CD4-positive, alpha-beta T cell treated with Interleukin-6 for 4 hours (primary cell): ENCODE results near the gene BAZ1B.
"Not testable (repeated sequence)": the region's sequence is repeated elsewhere in the genome, so short reads cannot be mapped to it uniquely, and the experiment has no call there.

Source experiments
- DNase-seq: peaks from one replicate; pipeline ENCODE4 v3.0.0-alpha.2; 2020; ENCODE audit warnings: mixed read lengths

BAZ1B gene

DNA sequence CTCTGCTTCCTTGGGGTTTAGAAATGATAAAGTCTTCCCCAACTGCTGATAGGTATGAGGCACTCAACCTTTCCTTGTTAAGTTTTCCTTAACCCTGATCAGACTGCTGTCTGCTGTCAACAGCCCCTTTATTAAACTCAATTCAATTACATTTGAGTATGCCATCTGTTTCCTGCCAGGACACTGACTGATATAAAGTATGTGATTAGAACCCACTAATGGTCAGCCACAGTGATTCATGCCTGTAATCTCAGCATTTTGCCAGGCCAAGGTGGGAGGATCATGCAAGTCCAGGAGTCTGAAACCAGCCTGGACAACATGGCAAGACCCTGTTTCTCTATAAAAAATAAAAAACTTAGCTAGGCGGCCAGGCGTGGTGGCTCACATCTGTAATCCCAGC lies 18.1 kb downstream of the BAZ1B start:
- DNase-seq = no peak

- DNase-seq = no peak
Measured at GRCh38 chr7:73503229-73503628, 18.9 kb downstream of the BAZ1B start.

DNA sequence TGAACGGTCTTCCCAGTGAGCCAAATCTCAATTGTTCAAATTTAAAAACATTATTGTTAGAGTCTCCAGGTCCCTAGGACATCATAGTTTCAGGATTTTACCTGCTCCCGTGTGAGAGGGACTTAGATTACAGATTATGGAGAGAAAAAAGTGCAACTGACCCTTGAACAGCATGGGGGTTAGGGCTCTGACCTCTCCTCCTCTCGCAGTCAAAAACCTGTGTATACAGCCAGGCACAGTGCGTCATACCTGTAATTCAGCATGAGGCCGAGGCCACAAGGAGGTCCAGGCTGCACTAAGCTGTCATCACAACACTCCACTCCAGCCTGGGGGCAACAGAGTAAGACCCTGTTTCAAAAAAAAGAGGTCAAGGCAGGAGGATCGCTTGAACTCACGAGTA lies 25.5 kb downstream of the BAZ1B start:
- no peak for DNase-seq

GRCh38 chr7:73495507-73495906 lies 26.6 kb downstream of the BAZ1B start:
- DNase-seq = not testable (repeated sequence)

DNA sequence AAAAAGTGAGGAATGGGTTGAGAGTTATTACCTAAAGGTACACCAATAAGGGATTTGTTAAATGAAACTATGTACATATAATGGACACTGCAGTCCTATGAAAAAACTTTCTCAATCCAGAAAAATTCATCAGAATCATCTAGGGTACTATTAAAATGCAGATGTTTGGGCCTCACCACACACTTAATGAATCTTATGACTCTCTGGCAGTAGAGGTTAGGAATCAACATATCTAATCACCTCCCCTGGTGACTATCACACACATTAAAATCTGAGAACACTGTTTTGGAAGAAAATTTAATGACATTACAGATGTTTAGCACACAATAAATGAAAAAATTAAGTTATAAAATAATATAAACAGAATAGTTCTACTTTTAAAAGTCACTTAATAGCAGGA lies 32.1 kb downstream of the BAZ1B start:
- DNase-seq = no peak

DNA sequence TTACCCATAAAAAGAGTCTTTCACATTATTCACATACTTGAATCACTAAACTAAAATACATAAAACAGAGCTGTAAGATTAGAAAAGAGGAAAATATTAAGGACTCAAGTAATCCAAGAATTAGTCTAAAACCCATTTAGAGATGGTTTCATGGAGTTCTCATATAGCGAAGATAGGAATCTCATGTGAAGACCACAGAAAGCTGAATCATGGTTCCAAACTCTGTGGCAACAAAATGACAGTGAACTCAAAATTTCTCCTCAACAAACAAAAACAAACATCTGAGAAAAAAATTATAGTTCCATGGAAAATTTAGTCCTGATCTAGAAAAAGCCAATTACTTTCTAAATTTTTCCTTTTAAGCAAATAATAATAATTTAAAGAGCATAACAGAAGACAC lies 34.6 kb downstream of the BAZ1B start:
- no peak for DNase-seq

- DNase-seq = no peak
Measured at GRCh38 chr7:73483171-73483570, 38.9 kb downstream of the BAZ1B start.

- no peak for DNase-seq
Measured at GRCh38 chr7:73482746-73483145, 39.3 kb downstream of the BAZ1B start.

- DNase-seq = not testable (repeated sequence)
Measured at GRCh38 chr7:73481521-73481920, 40.6 kb downstream of the BAZ1B start.

GRCh38 chr7:73478549-73478948 lies 43.5 kb downstream of the BAZ1B start:
- DNase-seq = no peak

DNA sequence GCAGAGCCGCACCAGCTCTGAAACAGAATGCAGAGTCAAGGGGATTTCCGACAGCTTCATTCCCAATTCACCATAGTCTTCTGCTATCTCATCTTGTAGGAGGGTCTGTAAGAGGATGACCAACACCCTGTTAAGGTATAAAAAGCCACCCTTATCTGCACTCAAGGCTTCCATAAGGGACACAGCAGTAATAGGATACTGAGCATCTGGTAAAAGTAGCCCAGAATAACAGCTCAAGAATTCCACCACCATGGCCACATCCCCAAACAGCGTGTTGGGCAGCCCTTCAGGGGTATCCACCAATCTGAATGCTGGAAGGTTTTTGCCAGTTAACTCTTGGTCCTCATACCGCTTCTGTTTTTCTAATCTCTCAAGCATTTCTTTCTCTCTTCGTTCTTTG lies 44.7 kb downstream of the BAZ1B start:
- no peak for DNase-seq

GRCh38 chr7:73470208-73470607 lies 51.9 kb downstream of the BAZ1B start:
- no peak for DNase-seq

- DNase-seq = not testable (repeated sequence)
Measured at GRCh38 chr7:73467046-73467445, 55.0 kb downstream of the BAZ1B start.

DNA sequence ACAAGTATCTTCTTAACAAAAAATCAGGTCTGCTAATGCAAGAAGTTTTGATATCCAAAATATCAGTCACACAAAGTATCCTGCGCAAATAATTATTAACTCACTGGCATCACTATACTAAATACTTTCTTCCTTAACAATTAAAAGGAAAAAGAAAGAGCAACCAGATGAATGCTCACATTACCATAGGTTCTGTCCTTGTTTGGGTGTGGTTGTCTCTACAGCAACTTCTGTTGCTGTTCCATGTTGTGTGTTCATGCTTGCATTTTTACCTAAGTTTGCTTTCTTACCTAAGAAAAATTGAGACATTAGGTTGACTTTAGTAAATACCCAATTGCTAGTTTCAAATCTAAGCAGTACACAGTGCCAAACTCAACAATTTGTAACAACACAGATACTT lies 56.0 kb downstream of the BAZ1B start:
- DNase-seq = no peak

DNA sequence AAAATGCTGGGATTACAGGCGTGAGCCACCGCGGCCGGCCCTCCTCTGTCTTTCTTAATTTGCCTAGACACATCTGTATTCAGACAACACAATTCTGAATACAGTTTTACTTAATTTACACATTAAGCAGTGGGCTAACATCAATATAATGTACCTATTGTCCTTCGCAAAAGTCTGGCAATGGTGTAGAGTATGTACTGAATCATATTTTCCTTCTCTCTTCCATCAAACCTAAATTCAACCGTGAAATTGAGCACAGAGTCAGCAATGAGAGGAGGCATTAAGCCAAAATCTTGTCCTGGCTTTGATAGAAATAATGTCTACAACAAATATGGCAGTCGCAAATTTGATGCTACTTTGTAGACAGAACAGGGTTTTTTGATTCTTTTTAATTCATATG lies 58.1 kb downstream of the BAZ1B start:
- DNase-seq = no peak

DNA sequence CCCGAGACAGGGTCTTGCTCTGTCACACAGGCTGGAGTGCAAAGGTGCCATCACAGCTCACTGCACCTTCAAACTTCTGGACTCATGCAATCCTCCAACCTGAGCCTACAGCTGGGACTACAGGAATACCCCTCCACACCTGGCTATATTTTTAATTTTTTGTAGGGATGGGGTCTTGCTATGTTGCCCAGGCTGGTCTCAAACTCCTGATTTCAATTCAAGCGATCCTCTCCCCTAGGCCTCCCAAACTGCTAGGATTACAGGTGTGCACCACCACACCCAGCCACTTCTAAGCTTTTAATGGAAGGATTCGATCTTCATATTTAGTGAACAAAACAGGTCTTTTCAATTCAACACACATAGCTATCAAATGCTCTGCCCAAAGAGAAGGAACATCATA lies 58.8 kb downstream of the BAZ1B start:
- DNase-seq = no peak

- no peak for DNase-seq
Measured at GRCh38 chr7:73461782-73462285, 60.3 kb downstream of the BAZ1B start.

- DNase-seq = no peak
Measured at GRCh38 chr7:73454424-73454823, 67.7 kb downstream of the BAZ1B start.

DNA sequence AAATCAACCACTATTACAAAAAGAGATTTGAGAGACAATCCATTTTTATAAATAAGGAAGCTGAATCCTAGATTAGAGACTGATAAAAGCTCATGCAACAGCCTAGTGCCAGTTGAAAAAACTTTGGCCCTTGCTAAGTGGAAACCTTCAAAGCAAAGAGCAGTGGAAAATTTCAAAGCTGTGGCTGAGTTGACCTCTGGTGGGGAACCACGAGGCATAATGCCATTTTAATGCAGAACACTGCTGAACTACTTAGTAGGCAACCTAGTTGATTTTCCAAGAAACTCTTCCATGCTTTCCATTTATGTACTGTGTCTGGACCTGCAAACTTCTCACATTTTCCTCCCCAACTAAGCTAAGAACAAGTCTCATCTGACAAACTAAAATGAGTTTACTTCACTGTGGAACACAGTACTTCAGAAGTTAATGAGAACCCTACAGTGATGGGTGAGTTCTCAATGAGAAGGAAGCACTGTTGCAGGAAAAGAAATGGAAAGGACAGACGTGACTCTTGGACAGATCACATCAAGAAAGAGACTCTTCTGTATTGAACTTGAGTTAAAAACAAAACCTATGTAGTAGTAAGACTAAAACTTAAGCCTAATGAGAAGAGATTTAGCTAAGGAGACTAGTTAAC lies 69.0 kb downstream of the BAZ1B start:
- DNase-seq = no peak

- peak; percentile 23 for DNase-seq
Measured at GRCh38 chr7:73451780-73452398, 70.2 kb downstream of the BAZ1B start.

- no peak for DNase-seq
Measured at GRCh38 chr7:73449422-73449821, 72.7 kb downstream of the BAZ1B start.

DNA sequence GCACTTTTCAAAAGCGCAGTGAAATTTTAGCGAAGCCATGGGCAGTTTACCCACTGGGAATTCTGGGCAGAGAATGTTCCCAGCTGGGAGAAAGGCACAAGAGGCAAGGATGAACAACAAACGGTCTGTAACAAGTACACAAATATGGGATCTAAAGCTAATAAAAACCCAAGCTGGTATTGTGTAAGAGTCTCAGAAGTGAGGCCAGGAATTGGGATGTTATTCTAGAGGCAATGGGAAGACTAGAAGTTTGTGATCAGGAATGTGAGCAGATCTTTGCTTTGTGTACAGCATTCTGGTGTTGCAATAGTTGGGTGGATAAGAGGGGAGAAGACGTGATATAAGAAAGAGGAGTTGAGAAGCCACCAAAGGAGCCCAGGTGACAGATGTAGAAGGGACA lies 73.5 kb downstream of the BAZ1B start:
- DNase-seq = no peak

GRCh38 chr7:73447121-73447733 lies 74.9 kb downstream of the BAZ1B start:
- DNase-seq = no peak

- DNase-seq = no peak
Measured at GRCh38 chr7:73446682-73447081, 75.4 kb downstream of the BAZ1B start.
